ENCODE data around the gene ST6GAL1. TPM values are rescaled to one million over a fixed set of nuclear protein-coding genes. Genes with fewer than 3 reads are reported as not detected.

ST6GAL1 gene
- total RNA-seq, 2 donors from 2014 or later: 57.2 to 81.8 TPM

GRCh38 chr3:187104933-187105332 lies 174.6 kb downstream of the ST6GAL1 start:
- Histone ChIP-seq H3K4me1 (no peaks in the 10 kb centered on the region), H3K9ac (ENCODE audit: low read depth in 2 of 2, low read length in 2 of 2) (no peak overlapping the region), H3K36me3 (no peaks in the 10 kb centered on the region), H3K27me3 (no peaks in the 10 kb centered on the region), H3K27ac (no peak overlapping the region), H3K9me3 (no peaks in the 10 kb centered on the region), H3K4me3 (no peak overlapping the region)
- intact Hi-C loops (cut with DNase I): no loop called here
- DNase-seq: no peak
- TF ChIP-seq CTCF (IDR thresholded peaks at IDR 0.05): no peak

GRCh38 chr3:187105700-187106099 lies 175.4 kb downstream of the ST6GAL1 start:
- H3K4me1 ChIP-seq: no peaks in the 10 kb centered on the region
- no peaks in the 10 kb centered on the region for H3K27me3 ChIP-seq
- H3K9me3 ChIP-seq: no peaks in the 10 kb centered on the region
- H3K9ac ChIP-seq (ENCODE audit: low read depth in 2 of 2, low read length in 2 of 2): no peak overlapping the region
- TF ChIP-seq CTCF (IDR thresholded peaks at IDR 0.05): no peak
- H3K4me3 ChIP-seq: no peak overlapping the region
- intact Hi-C loops (cut with DNase I): no loop called here
- H3K36me3 ChIP-seq: no peaks in the 10 kb centered on the region
- H3K27ac ChIP-seq: no peak overlapping the region
- DNase-seq: no peak

- Histone ChIP-seq H3K4me3 (no peak overlapping the region), H3K4me1 (no peaks in the 10 kb centered on the region), H3K9ac (ENCODE audit: low read depth in 2 of 2, low read length in 2 of 2) (no peak overlapping the region), H3K27me3 (no peaks in the 10 kb centered on the region), H3K27ac (no peak overlapping the region), H3K9me3 (no peaks in the 10 kb centered on the region), H3K36me3 (no peaks in the 10 kb centered on the region)
- TF ChIP-seq CTCF (IDR thresholded peaks at IDR 0.05): no peak
- no peak for DNase-seq
- intact Hi-C loops (cut with DNase I): no loop called here
Observed at GRCh38 chr3:187107989-187108388, 177.7 kb downstream of the ST6GAL1 start.

GRCh38 chr3:187110156-187110555 lies 179.8 kb downstream of the ST6GAL1 start:
- no peak for TF ChIP-seq CTCF (IDR thresholded peaks at IDR 0.05)
- H3K9ac ChIP-seq (ENCODE audit: low read depth in 2 of 2, low read length in 2 of 2): no peak overlapping the region
- H3K27ac ChIP-seq: no peak overlapping the region
- no peaks in the 10 kb centered on the region for H3K27me3 ChIP-seq
- H3K4me3 ChIP-seq: no peak overlapping the region
- H3K9me3 ChIP-seq: no peaks in the 10 kb centered on the region
- H3K36me3 ChIP-seq: no peaks in the 10 kb centered on the region
- H3K4me1 ChIP-seq: no peaks in the 10 kb centered on the region
- DNase-seq: no peak
- intact Hi-C loops (cut with DNase I): no loop called here

- Histone ChIP-seq H3K4me1 (no peaks in the 10 kb centered on the region), H3K36me3 (no peaks in the 10 kb centered on the region), H3K9ac (ENCODE audit: low read depth in 2 of 2, low read length in 2 of 2) (no peak overlapping the region), H3K27ac (no peak overlapping the region), H3K9me3 (no peaks in the 10 kb centered on the region), H3K27me3 (no peaks in the 10 kb centered on the region), H3K4me3 (no peak overlapping the region)
- intact Hi-C loops (cut with DNase I): no loop called here
- peak; percentile 54 for TF ChIP-seq CTCF (IDR thresholded peaks at IDR 0.05)
- no peak for DNase-seq
Observed at GRCh38 chr3:187112934-187113793, 182.8 kb downstream of the ST6GAL1 start.

Data from colonic mucosa (tissue), 4 donors.